HG03064 (cell line): ENCODE data around the gene SND1.

Source experiments
- ATAC-seq: cut with Tn5 transposase; IDR thresholded peaks from one replicate; pipeline ENCODE4 v1.9.1; 2021; ENCODE audit warnings: low read depth; ENCODE audit not compliant: unreplicated experiment

The SND1 gene

GRCh38 chr7:128053023-128053422, 401.0 kb downstream of the SND1 start:
- no peak for ATAC-seq

GRCh38 chr7:128053991-128054390, 402.0 kb downstream of the SND1 start:
- ATAC-seq = no peak

GRCh38 chr7:128054511-128054910, 402.5 kb downstream of the SND1 start:
- ATAC-seq = no peak

GRCh38 chr7:128055637-128056036, 403.6 kb downstream of the SND1 start:
- no peak for ATAC-seq

GRCh38 chr7:128056901-128057300, 404.9 kb downstream of the SND1 start:
- ATAC-seq = no peak

GRCh38 chr7:128057909-128058308, 405.9 kb downstream of the SND1 start:
- ATAC-seq = no peak

GRCh38 chr7:128059143-128059988, 407.4 kb downstream of the SND1 start:
- no peak for ATAC-seq

GRCh38 chr7:128060018-128060417, 408.0 kb downstream of the SND1 start:
- no peak for ATAC-seq

- no peak for ATAC-seq
These were observed 411.1 kb downstream of the SND1 start for GRCh38 chr7:128063088-128063487.

- ATAC-seq = no peak
These were observed 413.9 kb downstream of the SND1 start for GRCh38 chr7:128065872-128066271.

GRCh38 chr7:128066395-128066794, 414.4 kb downstream of the SND1 start:
- ATAC-seq = no peak

GRCh38 chr7:128066858-128067257, 414.9 kb downstream of the SND1 start:
- ATAC-seq = no peak

GRCh38 chr7:128067983-128068382, 416.0 kb downstream of the SND1 start:
- no peak for ATAC-seq

- ATAC-seq = no peak
These were observed 416.8 kb downstream of the SND1 start for GRCh38 chr7:128068785-128069184.

GRCh38 chr7:128069373-128070364, 417.7 kb downstream of the SND1 start:
- ATAC-seq = no peak

- ATAC-seq = no peak
These were observed 419.4 kb downstream of the SND1 start for GRCh38 chr7:128071376-128071775.

- ATAC-seq = no peak
These were observed 419.8 kb downstream of the SND1 start for GRCh38 chr7:128071801-128072200.

GRCh38 chr7:128073671-128074310, 421.8 kb downstream of the SND1 start:
- no peak for ATAC-seq

GRCh38 chr7:128074336-128074735, 422.3 kb downstream of the SND1 start:
- no peak for ATAC-seq

- no peak for ATAC-seq
These were observed 422.7 kb downstream of the SND1 start for GRCh38 chr7:128074736-128075135.
